SHP77 treated with DMSO at 0.1 percent for 48 hours (cell line): Measurements from ENCODE around the gene LSM12.
"Not testable (repeated sequence)": the region's sequence is repeated elsewhere in the genome, so short reads cannot be mapped to it uniquely, and the experiment has no call there.

Experiments used
- DNase-seq: peaks from one replicate; lab custom pipeline; 2025; lab: John Stamatoyannopoulos, UW

The LSM12 gene

DNA sequence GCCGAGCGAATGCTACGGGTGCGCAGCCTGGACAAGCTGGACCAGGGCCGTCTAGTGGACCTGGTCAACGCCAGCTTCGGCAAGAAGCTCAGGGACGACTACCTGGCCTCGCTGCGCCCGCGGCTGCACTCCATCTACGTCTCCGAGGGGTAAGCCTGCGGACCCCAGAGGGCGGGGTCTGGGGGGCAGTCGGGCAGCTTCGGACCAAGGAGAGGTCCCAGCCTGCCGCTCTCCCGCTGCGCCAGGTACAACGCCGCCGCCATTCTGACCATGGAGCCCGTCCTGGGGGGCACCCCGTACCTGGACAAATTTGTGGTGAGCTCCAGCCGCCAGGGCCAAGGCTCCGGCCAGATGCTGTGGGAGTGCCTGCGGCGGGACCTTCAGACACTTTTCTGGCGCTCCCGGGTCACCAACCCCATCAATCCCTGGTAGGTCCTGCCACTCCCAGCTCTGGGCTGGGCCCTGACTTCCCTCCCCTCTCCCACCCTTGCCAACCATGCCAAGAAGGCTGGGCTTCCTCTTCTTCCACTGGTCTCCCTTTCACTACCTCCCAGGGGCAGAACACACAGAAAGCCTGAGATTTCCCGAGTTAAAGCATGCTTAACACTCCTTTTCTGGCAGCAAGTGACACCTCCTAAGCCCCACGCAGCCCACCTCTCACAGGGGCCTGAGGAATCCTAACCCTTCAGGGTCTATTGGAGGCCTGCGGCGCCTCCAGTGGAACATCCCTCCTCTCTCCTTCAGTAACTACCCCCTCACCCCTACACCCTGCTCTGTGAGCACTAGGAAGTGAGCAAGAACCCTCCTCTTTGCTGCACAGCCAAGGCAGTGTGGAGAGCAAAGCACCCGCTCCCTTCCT lies 58.9 kb downstream of the LSM12 start:
- no peak for DNase-seq

DNA sequence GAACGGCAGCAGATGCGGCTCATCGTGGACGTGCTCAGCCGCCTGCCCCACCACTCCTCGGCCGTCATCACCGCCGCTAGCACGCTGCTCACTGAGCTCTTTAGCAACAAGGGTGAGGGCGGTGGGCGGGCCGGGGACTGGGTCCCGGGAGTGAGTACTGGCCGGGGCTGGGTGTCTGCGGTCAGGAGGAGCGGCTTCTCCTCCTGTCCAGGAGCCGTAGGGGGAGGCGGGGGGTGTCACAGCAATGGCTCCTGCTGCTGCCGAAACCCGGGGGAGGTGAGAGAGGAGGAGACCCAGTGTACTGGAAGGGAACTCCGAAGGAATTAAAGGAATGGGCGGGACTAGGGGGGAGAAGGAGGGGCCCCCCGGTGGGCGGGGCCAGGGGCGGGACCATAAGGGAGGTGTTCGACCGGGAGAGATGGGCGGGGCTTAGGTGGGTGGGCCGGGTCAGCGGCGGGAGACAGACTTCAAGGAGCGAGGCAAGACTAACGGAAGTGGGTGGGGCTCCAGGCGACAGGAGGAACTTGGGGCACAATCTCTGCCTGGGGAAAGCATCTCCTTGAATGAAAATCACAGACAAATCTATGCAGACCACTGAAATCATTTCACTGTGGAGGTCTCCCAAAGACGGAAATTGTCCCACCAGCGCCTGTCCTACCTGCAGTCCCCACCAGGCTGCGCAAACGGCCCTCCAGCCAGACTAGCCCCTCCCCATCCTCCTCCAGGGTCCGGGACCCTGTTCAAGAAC lies 59.7 kb downstream of the LSM12 start:
- DNase-seq: peak; percentile 72

DNA sequence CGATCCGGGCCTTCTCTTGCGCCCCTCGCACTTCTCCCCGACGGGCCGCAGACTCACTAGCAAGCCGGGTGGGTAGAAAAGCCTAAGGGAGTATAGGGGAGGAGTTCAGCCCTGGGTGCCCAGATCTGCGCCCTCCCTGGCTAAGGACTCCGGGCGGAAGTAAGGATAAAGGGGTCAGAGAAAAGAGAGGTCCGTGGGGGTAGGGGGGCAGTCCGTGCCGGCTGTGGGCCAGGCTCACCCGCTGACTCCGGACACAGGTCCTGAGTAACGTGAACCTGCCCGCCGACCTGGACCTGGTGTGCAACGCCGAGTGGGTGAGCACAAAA lies 60.2 kb downstream of the LSM12 start:
- DNase-seq: no peak

DNA sequence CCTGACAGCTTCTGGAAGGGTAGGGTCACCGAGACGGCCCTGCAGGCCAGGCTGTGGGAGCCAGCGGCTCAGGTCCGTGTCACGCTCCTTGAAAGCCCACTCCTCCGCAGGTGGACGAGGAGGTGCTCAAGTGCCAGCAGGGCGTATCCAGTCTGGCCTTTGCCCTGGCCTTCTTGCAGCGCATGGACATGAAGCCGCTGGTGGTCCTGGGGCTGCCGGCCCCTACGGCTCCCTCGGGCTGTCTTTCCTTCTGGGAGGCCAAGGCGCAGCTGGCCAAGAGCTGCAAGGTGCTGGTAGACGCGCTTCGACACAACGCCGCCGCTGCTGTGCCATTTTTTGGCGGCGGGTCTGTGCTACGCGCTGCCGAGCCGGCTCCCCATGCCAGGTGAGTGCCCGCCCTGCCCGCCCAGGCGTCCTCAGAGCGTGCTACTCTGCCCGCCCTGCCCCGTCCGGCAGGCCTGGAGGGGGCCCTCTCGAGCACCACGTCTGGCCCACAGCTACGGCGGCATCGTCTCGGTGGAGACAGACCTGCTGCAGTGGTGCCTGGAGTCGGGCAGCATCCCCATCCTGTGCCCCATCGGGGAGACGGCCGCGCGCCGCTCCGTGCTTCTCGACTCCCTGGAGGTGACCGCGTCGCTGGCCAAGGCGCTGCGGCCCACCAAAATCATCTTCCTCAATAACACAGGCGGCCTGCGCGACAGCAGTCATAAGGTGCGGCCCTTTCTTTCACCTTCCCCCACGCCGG lies 60.8 kb downstream of the LSM12 start:
- no peak for DNase-seq

DNA sequence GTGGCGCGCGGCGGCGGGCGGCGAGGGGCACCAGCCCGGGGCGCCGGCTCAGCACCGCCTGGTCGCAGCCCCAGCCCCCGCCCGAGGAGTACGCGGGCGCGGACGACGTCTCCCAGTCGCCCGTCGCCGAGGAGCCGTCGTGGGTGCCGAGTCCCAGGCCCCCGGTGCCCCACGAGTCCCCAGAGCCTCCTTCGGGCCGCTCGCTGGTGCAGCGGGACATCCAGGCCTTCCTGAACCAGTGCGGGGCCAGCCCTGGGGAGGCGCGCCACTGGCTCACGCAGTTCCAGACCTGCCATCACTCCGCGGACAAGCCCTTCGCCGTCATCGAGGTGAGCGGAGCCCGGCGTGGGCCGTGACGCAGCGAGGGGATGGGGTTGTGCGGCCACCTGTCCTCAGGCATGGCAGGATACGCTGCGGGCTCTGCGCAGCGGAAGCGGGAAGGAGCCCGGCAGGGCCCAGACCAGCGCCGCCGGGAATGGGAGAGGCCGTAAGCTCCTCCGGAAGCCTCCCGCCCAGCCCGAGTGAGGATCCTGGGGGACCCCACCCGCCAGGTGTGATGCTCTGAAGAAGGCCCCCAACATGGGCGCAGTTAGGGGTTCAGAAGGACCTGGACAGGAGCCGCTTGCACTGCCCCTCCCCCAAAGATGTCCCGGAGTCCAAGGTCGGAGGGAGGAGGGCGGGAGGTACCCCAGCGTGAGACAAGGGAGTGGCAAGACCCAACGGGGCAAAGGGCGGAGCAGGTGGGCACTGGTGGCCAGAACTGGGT lies 61.5 kb downstream of the LSM12 start:
- no peak for DNase-seq

DNA sequence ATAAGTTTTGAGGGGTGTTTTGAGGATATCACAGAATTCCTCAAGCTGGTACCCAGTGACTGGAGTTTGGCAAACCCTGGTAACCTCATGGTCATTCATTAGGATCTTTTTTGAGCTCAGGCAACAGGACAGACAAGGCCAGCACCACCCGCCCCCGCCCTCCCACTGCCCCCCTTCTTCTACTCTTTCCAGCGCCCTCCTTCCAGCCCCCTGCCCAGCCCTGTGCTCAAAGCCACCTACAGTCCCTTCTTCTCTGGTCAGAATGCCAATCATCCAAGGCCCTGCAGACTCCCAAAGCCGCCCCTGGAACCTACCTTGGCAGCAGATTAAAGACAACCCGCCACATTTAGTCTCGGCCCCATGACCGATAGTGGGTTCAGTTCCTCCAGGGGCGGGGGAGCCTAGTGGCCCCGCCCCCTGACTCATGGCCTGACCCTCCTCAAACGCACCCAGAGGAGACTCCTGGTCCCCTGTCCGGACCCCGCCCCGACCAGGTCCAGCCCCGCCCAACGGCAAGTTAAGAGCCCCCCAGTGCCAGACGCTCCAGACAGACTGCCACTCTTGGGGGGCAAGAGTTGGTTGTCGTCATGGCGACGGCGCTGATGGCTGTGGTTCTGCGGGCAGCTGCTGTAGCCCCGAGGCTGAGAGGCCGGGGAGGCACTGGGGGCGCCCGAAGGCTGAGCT lies 62.3 kb downstream of the LSM12 start, which contains the start of gene NAGS:
TSS of gene NAGS (plus strand) at position 546 of the 684 bp plus-strand sequence. CDS start at position 588, 42 bp downstream.
- no peak for DNase-seq

DNA sequence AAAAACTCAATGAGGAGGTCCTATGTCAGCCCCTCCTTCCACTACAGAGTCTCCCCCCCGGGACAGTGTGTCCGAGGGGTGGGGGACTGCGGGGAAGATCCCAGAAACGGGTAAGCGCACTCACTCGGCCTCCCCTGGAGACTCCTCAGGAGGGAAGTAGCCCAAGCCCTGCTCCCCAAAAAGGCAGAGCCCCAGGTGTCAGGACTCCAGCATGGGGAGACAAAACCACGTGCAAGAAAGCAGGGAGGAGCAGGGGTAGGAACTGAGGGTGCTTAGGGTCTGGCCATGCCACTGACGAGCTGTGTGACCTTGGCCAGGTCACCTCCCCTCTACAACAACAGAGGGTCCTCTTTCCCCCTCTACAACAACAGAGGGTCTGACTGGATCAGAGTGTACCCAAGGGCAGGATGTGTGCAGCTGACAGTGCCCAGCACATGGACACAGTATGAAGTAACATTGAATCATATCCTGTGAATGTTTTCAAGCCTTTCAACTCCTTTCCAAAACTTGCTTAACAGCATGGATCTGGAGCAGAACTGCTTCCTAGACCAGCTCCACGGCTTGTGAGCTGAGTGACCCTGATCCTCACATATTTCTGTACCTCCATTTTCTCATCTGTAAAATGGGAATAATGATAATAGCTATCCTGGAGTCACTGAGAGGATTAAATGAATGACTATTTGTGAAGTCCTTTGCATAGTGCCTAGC lies 64.2 kb downstream of the LSM12 start:
- DNase-seq: no peak

DNA sequence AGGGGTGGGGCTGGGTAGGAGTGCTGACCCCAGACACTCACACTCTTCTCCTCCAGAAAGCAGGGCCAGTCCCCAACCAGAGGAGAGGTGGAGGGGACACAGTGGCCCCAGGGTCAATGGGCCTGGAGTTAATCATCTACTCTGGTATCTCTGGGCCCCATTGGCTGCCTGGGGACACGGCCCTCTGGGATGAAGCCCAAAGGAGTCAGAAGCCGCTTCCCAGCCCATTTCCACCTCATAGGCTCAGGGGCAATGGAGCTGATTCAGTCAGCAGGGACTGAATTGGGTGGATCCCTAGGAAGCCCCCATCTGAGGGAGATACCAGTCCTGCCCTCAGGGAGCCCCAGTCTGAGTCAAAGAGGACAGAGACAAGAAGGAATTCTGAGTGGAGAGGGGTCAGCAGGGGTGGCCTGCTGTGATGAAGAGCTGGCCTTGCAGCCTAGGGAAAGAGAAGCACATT lies 65.0 kb downstream of the LSM12 start:
- no peak for DNase-seq

DNA sequence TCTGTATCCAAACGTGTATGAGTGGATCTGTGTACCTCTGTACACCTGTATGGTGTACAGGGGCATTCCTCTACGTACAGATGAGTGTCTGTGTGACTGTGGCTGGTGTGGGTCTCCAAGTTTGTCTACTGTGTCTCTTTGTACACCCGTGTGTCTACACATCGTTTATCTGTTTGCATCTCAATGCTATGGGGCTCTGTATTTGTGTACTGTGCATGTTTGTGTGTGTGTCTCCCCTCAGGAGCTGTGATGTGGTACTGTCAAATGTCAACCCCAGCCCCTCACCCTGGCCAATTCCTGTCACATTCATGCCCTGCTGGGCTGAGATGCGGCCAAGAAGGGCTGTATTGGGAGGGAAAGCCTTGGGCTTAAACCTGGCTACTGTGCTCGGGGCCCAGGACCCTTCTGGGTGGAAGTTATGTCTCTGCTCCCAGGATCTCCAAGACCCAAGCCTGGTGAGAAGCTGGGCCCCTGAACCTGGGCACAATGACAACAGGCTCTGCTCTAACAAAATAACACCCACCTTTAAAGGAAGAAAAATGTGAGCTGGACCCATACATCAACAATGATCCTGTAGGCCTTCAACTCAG lies 65.5 kb downstream of the LSM12 start:
- no peak for DNase-seq

DNA sequence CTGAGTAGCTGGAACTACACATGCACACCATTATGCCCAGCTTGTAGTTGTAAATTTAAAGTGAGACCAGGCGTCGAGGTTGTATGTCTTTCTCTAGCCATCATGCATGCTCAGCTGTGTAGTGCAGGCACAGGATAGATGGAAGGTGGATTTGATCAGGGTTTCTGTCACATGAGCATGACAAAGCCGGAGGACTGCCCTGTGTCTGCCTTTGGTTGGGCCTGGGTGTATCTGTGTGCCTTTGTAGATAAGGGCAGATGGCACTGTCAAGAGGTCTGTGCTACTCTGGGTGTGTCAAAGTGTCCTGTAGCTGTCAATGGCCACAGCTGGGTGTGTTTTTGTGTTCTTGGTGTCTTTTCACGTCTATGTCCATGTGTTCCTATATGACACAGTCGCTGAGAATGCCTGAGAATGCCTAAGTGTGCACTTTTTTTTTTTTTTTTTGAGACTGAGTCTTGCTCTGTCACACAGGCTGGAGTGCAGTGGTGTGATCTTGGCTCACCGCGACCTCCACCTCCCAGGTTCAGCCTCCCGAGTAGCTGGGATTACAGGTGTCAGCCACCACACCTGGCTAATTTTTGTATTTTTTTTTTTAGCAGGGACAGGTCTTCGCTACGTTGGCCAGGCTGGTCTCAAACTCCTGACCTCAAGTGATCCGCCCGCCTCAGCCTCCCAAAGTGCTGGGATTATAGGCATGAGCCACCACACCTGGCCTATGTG lies 66.2 kb downstream of the LSM12 start:
- DNase-seq: no peak

DNA sequence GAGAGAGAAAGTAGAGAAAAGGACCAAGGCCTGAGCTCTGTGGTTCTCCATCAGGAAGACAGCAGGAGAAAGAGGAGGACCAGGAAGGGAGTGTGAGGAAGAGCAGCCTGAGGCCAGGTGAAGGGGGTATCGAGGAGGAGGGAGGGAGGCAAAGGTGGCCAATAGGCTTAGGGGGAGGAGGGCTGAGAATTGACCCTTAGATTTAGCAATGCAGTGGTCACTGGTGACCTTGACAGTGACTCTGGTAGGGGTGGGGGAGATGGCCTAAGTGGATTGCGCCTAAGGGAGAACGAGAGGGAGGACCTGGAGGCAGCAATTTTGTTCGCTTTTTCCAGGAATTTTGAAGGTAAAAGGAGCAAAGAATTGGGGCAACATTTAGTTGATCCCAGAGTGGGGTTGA lies 67.4 kb downstream of the LSM12 start:
- DNase-seq: no peak

DNA sequence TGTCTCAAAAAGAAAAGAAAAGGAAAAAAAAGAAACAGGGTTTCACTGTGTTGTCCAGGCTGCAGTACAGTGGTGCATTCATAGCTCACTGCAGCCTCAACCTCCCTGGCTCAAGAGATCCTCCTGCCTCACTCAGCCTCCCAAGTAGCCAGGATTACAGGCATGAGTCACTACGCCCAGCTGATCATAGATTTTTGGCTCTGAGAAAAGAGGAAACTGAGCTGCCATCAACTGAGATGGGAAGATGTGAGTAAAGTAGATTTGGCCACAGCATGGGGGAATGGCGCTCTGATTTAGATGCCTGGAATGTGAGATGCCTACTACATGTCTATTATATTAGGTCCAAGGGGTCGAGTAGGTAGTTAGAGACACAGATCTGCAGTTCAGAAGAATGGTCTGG lies 67.9 kb downstream of the LSM12 start:
- no peak for DNase-seq

DNA sequence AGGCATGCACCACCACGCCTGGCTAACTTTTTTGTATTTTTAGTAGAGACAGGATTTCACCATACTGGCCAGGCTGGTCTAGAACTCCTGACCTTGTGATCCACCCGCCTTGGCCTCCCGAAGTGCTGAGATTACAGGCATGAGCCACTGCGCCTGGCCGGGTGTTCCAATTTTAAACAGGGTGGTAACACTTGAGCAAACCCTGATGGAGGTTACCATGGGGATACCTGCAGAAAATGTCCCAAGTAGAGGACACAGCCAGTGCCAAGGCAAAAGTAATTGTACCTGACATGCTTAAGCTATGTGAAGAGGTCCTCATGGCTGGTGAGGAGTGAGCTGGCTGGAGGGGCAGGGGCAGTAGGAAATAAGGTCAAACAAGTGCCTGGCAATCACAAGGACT lies 69.3 kb downstream of the LSM12 start:
- DNase-seq: not testable (repeated sequence)

DNA sequence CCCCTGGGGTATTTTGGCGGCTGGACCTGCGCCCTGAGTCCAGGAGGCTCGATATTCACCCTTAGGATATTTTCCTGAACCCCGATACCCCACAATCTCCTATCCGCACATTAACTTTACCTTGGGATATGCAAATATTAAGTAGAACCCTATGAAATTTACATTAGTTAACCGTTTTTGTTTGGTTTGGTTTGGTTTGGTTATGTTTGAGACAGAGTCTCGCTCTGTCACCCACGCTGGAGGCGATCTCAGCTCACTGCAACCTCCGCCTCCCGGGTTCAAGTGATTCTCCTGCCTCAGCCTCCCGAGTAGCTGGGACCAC lies 71.4 kb downstream of the LSM12 start:
- DNase-seq: no peak

DNA sequence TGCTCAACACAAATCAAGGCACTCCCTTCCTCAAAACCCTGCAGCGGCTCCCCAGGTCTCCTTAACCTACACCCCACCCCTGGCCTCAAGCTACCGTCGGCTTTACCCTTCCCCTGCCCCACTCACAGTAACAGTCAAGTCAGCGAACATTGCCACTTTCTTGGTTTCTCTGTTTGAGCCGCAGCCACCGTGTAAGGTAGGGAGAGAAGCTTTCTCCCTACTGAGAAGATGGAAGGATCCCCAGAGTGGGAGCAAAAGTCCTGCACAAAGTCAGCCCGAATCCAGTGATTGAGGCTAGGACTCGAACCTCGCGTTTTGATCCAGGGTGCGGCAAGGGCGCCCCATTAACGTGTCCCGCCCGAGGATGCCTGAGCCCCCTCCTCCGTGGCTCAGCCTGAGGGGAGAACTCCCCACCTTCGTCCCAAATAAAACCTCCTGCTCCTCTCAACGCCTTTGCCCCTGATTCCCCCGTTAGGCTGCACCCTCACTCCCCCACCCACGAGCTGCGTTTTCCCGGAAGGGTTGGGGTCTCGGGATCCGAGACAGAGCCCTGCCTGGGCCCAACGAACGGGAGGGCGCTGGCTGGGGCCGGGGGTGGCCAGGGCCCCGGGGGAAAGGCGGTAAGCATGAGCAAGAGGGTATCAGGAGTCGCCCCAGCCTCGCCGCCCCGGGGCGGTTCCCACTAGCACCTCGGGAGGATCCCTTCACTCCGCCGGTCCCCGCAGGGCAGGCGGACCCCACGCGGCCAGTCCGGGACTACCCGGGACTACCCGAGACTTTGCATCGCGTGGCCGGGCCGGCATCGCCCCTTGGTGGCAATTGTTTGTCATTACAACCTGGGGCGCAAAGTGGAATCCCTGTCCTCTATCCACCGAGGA lies 72.0 kb downstream of the LSM12 start:
- DNase-seq: no peak

DNA sequence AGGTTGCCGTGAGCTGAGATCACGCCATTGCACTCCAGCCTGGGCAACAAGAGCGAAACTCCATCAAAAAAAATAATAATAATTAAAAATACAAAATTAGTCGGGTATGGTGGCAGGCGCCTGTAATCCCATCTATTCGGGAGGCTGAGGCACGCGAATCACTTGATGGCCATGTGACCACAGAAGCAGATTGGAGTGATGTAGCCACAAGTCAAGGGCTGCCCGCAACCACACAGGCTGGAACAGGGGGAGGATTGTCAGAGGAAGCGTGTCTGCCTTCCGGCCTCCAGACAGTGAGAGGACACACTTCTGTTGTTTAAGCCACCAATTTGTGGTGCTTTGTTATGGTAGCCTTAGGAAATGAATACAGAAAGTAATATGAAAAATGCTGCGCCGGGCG lies 73.8 kb downstream of the LSM12 start:
- no peak for DNase-seq

DNA sequence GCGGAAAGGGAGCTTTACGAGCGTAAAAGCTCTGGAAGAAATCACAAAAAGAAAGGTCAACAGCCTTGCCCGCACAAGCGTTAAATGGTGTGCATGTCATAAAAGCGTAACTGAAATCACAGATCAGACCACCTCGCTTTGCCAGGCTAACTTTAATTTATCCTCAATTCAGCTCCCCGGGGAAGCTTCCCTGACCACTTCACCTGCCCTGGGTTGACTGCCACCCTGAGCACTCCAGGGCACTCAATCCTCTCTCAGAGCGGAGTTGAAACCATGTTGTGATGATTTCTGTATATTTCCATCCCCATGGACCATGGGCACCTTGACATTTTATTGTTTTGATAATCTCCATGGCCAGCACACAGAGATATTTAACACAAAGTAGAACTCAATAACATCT lies 78.2 kb downstream of the LSM12 start:
- DNase-seq: no peak

DNA sequence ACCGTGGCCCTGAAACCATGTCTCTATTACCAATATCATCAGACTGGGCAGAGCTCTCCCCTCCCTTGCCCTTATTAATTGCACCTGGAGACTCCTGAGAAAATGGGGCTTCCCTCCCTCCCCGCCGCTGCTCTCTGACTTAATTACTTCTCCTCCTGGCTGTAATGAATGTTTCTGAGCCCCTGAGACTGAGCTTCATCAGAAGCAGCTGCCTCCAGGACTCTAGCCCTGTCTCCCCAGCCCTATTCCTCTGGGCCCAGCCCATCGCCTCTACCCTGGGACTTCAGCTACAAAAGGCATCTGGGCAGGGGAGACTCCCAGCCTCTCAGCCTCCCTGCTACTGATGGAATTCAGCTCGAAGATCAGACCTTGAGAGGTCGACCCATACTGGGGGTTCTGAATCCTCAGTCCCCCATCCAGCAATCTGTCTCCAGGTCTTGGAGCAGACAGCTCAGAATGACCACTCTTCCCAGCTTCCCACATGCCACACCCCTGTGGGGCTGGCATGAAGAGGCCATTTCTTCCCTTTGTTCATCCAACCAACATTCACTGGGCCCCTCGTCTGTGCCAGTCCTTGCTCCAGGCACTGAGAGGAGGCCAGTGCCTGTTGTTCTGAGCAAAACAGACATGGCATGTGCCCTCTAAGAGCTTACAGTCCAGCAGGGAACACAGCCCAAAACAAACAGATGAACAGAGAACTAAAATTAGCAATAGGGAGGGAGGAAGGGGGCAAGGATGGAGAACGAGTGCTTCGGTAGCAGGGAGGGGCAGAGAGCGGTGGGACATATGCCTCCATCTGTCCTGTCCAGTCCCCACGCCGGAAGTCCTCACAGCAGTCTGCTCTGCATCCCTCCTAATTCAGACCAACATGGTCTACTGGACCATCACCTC lies 79.1 kb downstream of the LSM12 start:
- no peak for DNase-seq
